LNCaP clone FGC (cell line): ENCODE data around the gene THPO.

Source experiments
- DNase-seq: peaks from one replicate; pipeline ENCODE4 v3.0.0-alpha.2; 2011; ENCODE audit warnings: low read depth
- H3K4me3 ChIP-seq: 2 replicates; pipeline ENCODE4 v1.5.1; 2011; ENCODE audit warnings: mild to moderate bottlenecking, low read depth, low read length, control low read depth
- CTCF ChIP-seq: IDR thresholded peaks from 2 replicates; pipeline ENCODE4 v1.5.1; 2012; ENCODE audit warnings: mild to moderate bottlenecking; ENCODE audit not compliant: control insufficient read depth, insufficient read depth; ENCODE audit errors: extremely low read depth

The THPO gene

DNA sequence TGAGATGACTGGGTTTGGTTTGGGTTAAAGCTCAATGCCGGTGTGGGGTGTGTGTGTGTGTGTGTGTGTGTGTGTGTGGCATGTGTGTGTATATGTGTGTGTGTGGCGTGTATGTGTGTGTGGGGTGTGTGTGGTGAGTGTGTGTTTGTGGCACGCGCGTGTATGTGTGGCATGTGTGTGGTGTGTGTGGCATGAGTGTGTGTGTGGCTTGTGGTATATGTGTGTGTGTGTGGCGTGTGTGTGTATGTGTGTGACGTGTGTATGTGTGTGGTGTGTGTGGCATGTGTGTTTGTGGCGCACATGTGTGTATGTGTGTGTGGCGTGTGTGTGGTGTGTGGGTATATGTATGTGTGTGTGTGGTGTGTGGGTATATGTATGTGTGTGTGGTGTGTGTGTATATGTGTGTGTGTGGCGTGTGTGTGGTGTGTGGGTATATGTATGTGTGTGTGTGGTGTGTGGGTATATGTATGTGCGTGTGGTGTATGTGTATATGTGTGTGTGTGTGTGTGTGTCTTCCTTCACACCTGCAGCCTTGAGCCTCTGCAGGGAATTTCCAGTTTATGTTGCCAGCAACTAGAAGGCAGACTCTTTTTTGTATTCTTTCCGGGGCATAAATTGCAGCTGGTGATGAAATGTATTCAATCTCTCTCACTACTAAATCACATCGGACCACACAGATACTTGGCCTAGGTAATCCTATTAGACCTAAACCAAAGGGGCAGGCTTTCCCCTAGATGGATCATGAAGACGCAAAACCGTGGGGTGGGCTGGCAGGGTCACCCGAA is 36.6 kb upstream of the THPO start:
- H3K4me3 ChIP-seq = no peak overlapping the region
- TF ChIP-seq CTCF = no peak
- no peak for DNase-seq

DNA sequence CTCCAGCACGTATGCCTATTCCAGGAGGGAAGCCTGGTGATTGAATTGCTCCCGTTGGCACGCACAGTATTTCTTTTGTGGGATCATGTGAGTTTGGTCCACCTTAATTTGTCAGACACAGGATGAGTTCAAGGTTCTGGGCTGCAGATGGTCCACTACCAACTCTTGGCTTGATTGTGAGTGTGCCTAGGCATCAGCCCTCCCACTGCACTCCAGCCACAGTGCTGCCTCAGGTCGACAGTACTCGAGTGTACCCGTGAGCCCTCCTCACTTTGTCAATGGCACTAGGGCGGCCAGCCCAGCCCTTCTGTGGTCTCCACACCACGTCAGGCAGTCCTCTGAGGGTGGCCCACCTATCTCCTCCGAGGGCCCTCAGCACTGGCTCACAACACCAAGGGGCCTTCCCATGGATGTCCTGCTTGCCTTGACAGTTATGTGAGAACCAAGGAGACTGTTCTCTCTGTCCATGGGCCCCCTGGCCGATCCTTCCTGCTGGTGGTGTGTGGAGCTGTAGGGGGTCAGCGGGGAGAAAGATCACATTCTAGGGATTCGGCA is 32.0 kb upstream of the THPO start:
- no peak for TF ChIP-seq CTCF

DNA sequence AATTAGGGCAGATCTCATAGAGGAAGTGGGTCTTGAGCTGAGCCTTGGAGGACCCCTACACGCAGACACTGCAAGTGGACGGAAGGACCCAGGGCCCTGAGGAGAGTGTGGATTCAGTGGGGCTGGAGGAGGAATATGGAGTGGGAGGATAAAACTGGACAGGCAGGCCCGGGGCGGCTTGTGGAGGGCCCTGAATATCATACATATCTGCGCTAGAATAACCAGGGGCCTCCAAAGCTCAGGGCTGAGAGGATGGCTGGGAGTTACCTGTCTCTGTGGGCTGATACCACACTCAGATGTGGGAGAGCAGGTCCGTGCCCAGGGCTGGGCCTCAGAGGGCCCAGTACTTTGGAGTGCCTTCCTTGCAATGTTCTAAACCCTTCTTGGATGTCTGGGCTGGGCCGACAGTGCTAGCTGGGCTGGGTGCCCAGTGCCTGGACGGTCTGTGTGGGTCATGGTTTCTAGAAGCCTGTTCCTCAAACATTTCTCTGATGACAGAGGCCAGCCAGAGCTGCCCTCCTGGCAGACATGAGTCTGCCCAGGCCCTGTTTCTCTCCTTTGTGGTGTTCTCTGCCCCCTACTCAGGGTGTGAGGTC is 31.4 kb upstream of the THPO start:
- TF ChIP-seq CTCF = no peak
- H3K4me3 ChIP-seq = no peak overlapping the region
- DNase-seq = no peak

More for the DNA sequence above, 32.0 kb upstream of the THPO start:
- no peak overlapping the region for H3K4me3 ChIP-seq
- DNase-seq = no peak

DNA sequence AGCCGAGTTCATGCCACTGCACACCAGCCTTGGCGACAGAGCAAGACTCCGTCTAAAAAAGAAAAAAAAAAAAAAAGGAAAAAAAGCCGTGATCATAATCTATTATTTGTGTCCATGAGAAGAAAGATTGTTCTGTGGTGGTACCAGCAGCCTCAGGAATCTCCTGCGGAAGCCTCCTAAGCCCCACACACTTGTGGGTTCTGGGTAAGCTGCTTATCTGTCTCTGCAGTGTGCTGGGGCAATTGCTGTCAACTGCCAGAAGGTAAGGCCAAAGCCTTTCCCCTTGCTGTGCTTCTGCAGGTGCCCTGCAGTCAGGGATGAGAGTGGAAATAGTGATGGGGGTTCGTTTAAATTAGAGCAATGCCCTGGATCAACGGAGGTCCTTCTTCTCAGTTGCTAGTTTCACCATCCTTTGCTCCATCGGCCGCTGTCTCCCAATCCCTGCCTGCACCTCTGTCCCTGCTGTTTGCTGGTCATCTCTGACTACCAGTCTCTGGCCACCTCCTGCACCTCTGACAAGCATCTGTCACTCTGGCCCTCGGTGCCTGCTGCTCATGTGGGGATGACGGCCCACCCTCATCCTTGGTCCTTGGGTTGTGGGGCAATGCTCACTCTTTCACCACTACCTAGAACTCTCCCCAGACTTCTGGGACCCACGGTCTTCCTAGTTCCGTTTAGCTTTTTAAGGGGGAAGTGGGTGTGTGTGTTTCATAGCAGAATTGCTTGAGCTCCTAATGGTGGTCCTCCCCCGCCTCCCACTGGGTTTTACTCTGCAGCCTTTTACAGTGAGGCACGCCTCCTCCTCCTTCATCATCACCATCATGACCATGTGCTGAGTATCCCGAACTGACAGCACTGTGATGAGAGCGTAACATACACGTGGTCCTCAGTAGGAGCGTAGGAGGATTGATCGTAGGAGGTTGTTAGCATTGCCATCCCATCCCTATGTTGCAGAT is 27.3 kb upstream of the THPO start:
- no peak overlapping the region for H3K4me3 ChIP-seq
- TF ChIP-seq CTCF = no peak
- DNase-seq = no peak

DNA sequence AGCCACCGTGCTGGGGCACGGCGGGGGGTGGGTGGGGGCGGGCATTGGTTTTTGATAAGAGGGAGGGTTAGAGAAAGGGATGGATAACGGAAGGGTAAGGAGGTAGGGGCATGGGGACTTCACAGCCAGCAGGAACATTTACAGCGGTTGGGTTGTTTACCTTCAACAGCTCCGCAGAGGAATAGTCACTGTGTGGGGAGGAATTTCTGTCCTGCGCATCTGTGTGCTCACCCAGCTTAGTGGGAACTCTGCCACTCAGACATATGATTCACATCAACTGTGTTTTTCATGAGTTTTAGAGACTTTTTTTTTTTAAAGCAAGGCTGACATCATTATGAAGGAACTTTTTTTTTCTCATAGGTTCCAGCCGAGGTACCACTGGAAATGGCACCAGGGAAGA is 21.4 kb upstream of the THPO start:
- no peak for TF ChIP-seq CTCF

GRCh38 chr3:184395320-184395660 is 17.3 kb upstream of the THPO start:
- TF ChIP-seq CTCF = no peak
- no peak overlapping the region for H3K4me3 ChIP-seq
- DNase-seq = no peak

More for the DNA sequence above, 21.4 kb upstream of the THPO start:
- H3K4me3 ChIP-seq = no peak overlapping the region
- no peak for DNase-seq
